Stimulated activated CD4-positive, alpha-beta T cell treated with anti-CD3 and anti-CD28 coated beads, Interleukin-12 subunit alpha, Interleukin-12 subunit beta, amount 100 ng/mL, for 24 hours (primary cell): Measurements from ENCODE around the gene GTPBP6.
"Not testable (repeated sequence)": the region's sequence is repeated elsewhere in the genome, so short reads cannot be mapped to it uniquely, and the experiment has no call there.

ENCODE experiments used
- DNase-seq, 2 experiments: peaks; one replicate each; pipeline ENCODE4 v3.0.0-alpha.2; 2020; ENCODE audit warnings: low read depth in 2 of 2

Gene GTPBP6

GRCh38 chrX:335758-336155 is 17.2 kb upstream of the GTPBP6 start:
- no peak for DNase-seq

DNA sequence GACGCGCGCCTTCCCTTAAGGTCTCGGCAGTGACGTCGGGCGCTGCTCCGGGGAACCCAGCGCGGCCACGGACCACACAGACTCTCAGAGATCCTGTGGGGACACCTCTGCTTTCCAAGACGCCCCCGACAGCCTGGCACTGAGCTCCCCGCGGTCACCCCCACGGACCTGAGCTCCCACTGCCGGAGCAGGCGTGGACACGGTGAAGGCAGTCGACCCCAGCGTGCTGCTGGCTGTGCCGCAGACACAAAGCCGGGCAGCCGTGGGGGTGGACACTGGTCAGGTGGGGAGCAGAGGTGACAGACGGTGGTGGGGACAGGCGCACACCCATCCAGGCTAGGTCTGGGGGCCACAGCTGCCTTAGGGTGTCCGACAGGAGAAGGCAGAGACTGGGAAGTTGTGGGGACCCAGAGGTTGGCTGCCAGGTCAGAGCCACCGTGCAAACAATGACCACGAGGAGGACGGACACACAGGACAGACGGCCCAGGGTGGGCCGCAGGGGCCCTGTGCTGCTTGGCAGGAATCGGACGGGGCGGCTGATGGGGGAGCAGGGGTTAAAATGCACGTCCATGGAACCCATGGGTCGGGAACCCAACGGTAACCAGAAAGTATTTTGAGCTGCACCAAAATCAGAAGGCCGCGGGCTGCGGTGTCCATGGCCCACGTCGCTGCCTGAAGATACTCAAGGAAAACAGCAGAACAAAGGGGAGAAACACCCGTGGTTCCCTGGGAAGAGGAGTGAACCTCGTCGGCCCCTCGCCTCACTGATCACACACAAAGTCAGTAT is 16.6 kb upstream of the GTPBP6 start:
- no peak for DNase-seq

DNA sequence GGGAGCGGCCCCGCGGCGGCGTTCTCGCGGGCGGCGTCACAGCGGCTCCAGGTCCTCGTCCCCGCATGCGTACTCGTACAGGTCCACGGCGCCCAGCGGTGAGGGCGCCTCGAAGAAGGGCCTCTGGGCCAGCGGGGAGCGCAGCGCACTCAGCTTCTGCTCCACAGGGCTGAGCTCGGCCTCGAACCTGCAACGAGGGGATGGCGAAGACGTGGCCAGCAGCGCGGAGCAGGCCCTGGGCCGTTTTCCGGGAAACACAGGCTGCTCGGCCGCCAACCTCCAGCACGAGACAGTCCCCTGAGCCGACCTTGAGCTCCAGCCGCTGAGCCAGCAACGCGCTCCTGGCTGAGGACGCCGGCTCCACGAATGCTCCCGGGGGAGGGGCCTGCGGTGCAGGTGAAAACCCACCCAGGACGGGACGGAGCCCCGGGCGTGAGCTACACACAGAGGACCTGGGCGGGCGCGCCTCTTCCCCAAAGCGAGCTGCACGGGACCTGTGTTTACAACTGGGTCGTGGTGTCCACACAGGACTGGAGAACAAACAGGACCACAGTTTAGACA is 15.8 kb upstream of the GTPBP6 start:
- DNase-seq, result no peak

- no peak for DNase-seq
Observed at GRCh38 chrX:333611-334311, 15.2 kb upstream of the GTPBP6 start.

DNA sequence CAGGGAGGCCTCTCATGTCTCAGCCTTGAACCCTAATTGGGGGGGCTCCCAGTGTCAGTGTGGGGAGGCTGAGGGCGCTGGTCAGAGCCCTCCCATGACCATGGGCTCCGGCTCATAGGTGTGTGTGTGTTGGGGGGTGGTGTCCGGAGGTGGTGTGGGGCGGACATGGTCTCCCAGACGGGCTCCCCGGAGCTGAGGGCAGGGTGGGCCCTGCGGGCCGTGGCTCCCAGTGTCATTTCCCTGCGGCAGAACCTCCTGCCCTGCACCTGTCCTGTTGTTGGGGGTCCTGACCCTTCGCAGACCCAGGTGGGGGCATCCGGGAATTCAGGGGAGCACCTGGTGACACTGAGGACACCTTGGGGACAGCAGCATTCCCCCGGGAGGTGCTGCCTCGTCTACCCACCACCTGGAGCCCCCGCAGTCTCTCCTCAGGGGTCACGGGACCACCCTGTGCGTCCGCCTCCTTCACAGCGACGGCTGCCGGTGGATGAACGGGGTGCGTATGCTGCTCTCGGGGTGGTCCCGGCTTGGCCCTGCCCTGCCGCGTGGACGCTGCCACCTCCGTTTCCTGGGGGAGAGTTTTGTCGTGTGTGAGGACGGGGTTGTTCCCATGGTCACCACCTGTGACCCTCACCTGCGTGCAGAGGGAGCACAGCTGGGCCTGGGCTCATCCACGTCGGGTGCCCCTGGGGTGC is 14.5 kb upstream of the GTPBP6 start:
- DNase-seq, result no peak

DNA sequence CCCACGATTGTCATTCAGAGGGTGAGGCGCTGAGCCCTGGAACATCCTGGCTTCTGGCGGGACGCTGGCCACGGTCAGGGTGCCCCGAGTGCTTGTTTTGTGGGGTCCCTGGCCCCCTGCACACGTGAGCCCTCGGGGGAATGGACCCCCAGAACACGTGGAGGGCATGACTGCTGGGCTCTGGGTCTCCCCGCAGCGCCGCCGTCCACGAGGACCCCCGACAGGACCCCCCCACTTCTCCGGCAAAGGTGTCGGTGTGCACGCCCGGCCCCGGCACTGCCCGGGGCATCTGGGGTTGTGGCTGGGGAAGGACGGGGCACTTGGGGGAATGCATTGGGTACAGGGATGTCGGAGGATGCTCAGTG is 13.9 kb upstream of the GTPBP6 start:
- no peak for DNase-seq

DNA sequence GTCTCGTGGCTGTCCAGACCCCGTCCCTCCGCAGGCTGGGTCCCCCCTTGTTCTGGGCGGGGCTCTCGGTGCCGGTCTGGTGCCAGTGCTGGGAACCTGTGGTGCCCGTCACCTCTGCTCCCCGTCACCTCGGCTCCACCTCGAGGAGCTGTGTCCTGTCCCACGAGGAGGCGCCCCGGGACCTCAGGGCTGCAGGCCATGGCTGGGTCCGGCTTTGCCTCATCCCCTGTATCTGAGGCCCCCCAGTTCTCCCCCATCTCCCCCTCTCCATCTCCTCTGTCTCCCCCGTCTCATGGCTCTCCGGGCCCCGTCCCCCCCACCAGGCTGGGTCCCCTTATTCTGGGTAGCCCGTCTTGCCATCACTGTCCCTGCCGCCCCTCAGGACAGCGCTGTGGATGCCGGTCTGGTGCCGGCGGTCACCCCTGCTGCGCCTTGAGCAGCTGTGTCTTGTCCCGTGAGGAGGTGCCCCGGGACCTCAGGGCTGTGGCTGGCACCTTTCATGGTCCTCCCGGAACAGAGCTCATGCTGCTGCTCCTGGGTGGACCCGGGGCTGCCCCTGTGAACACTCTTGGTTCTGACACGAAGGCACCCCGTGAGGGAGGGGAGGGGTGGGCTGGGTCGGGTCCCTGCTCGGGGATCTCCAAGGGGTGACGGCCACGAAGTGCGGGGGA is 13.4 kb upstream of the GTPBP6 start:
- DNase-seq, result no peak

DNA sequence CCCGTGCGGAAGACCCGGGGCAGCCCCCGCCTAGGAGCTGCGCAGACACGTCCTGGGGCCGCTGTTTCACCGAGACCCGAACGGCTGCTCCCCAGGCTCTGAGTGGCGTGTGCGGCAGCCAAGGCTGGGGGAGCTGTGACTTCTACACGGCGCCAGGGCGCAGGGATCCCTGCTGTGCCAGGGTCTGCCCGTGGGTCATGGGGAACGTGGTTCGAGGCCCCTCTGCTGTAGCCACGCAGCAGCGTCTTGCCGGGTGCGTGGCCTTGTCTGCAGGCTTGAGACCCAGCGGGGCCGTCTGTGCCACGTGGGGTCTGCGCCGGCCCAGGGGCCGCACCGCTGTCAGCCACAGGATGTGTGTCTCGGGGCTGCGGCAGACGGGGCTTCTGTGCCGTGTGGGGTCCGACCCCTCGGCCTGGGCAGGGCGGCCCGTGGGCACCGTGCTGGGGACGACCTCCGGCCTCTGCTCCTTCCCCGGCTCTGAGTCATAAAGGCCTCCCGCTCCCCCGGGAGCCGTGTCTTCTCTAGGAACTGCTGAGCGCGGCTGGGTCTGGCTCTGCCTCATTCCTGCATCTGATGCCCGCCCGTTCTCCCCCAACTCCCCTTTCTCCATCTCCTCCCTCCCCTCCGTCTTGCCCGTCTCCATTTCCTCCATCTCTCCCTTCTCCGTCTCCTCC is 12.7 kb upstream of the GTPBP6 start:
- no peak for DNase-seq

- DNase-seq, result no peak
Observed at GRCh38 chrX:330726-331150, 12.1 kb upstream of the GTPBP6 start.

DNA sequence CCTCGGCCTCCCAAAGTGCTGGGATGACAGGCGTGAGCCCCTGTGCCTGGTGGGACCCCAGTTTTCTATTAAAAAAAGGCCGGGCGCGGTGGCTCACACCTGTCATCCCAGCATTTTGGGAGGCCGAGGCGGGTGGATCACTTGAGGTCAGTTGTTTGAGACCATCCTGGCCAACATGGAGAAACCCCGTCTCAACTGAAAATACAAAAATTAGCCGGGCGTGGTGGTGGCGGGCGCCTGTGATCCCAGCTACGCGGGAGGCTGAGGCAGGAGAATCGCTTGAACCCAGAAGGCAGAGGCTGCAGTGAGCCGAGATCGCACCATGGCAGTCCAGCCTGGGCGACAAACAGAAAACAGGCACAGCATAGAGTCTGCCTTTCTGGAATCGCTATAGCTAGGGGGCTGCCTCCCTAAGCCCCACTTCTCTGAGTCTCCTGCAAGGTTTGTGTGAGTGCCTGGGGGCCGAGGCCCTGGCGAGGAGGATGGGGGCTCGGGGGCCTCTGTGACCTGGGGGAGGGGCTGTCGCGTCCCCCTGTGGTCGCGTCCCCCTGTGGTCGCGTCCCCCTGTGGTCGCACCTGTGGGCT is 11.6 kb upstream of the GTPBP6 start:
- DNase-seq, result not testable (repeated sequence)

DNA sequence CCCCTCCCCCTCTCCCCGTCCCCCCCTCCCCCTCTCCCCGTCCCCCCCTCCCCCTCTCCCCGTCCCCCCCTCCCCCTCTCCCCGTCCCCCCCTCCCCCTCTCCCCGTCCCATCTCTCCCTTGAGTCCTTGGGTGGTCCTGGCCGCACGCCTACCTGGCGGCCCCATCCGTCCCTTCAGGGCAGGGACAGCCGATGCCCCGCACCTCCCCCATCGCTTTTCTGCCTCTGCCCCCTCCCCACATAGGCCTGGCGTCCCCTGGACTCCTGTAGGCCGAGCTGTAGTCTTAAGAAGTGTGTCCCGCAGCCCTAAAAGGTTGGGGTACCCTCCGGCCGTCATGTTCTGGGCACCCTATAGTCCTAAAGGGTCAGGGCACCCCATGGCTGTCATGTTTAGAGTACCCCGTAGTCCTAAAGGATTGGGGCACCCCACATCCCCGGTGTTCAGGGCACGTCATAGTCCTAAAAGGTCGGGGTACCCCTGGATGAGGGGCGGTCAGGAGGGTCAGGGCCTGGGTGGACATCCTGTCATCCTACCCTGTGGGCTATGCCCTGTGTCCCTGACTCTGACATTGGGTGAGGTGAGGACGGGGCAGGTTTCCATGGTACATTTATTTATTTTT is 10.8 kb upstream of the GTPBP6 start:
- no peak for DNase-seq

DNA sequence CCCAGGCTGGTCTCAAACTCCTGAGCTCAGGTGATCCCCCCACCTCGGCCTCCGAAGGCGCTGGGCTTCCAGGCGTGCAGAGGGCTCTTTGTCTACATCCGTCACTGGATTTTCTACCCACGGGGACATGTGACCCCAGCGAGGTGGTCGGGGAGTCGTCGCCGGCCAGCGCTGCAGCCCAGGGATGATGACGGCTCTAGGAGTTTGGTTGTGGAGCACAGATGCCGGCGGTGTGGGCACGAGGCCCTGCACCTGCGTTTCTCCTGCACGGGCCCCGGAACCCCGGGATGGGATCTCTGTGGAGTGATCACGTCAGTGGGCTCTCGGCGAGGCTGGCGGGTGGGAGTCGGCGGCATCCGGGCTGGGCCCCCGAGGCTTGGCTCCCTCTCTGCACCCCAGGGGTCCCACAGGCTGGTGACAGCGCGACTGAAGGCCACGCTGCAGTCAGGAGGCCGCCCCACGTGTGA is 9.1 kb upstream of the GTPBP6 start:
- DNase-seq, result no peak

DNA sequence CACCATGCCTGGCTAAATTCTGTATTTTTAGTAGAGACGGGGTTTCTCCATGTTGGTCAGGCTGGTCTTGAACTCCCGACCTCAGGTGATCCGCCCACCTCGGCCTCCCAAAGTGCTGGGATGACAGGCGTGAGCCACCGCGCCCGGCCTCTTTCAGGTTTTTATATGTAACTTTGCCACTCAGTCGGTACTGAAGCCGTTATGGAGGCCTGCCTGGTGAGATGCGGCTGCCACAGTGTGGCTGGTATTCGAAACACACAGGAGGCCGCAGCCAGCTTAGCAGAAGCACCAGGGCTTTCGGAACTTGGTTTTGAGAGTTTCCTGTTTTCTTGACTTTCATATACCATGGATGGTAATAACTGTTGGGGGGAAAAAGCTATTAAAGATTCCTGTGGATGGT is 6.1 kb upstream of the GTPBP6 start:
- DNase-seq, result not testable (repeated sequence)

DNA sequence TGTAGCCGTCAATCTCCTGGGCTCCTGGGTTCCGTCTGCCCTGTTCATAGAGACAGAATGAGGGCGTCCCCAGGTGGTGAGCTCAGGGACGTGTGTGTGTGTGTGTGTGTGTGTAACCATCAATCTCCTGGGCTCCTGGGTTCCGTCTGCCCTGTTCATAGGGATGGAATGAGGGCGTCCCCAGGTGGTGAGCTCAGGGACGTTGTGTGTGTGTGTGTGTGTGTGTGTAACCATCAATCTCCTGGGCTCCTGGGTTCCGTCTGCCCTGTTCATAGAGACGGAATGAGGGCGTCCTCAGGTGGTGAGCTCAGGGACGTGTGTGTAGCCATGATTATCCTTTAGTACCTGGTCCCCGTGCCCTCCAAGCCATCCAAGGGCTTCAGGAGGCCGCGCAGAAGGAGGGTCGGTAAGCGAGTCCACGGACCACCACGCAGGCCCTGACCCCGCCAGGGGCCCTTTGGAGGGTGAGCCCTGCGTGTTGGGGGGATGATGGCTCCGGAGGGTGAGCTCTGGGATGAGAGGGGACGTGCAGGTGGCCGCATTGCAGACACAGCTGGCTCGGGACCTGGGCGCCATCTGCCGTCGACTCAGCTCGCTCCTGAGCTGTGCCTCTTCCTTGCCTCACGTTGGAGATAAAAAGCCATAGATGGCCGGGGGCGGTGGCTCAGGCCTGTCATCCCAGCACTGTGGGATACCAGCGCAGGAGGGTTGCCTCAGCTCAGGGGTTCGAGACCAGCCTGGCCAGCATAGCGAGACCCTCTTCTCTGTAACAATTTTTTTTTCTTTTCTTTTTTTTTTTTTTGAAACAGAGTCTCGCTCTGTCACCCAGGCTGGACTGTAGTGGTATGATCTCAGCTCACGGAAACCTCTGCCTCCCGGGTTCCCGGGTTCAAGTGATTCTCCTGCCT is 5.4 kb upstream of the GTPBP6 start:
- DNase-seq, result no peak

GRCh38 chrX:320126-320783 is 1.7 kb upstream of the GTPBP6 start:
- DNase-seq, result no peak

DNA sequence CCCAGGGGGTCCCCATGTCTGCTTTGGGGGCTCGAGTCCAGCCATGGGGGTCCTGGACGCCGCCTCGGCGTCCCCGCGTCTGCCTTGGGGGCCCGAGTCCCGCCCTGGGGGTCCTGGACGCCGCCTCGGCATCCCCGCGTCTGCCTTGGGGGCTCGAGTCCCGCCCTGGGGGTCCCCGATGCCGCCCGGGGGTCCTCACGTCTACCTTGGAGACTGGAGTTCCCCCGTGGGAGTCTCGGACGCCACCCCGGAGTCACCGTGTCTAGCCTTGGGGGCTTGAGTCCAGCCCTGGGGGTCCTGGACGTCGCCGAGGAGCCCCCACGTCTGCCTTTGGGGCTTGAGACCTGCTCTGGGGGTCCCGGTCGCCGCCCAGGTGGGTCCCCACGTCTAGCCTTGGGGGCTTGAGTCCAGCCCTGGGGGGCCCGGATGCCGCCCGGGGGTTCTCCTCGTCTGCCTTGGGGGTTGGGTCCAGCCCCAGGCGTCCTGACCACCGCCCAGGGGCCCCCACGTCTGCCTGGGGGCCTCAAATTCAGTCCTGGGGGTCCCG is 1.1 kb upstream of the GTPBP6 start:
- no peak for DNase-seq

DNA sequence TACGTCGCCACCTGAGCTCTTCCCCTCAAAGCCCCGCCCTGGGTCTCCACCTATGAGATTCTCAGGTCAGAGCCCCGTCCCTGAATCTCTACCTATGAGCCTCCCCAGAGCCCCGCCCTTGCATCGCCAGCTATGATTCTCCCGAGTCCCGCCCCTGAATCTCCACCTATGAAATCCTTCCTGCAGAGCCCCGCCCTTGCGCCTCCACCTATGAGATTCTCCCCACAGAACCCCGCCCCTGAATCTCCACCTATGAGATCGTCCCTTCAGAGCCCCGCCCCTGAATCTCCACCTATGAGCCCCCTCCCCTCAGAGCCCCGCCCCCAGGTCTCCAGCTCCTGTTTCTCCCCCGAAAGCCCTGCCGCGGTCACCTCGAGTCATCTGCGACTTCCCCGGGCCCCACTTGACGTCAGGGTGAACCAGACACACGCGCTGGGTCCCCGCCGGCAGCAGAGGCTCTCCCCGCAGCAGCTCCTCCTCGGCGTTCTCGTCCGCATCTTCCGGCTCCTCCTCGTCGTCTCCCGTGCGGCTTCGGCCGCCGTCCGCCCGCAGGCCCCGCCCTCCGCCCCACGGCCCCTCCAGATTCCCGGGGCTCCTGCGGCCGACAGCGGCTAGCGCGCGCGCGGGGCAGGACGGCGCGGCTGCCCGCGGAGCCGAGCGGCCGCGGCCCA is 393 bp downstream of the GTPBP6 start:
- DNase-seq, result peak; percentile 97
